Fibroblast of lung (primary cell): ENCODE measurements around the gene E2F1. TPM values are rescaled to one million over a fixed set of nuclear protein-coding genes. Genes with fewer than 3 reads are reported as not detected.

ENCODE experiments used
- DNase-seq, 2 donors: peaks; one replicate each; pipeline versions ENCODE4 v3.0.0 to v3.0.0-alpha.2; 2010; ENCODE audit warnings: low read depth in 2 of 2
- H2AFZ ChIP-seq: 2 replicates; pipeline ENCODE4 v1.5.1; 2012; ENCODE audit warnings: low read length, control low read depth, inconsistent platforms
- H3K27ac ChIP-seq: 2 replicates; pipeline ENCODE4 v1.5.1; 2011; ENCODE audit warnings: low read length, control low read depth; ENCODE audit not compliant: insufficient read depth
- H3K27me3 ChIP-seq: 2 replicates; pipeline ENCODE4 v1.5.1; 2011; ENCODE audit warnings: mild to moderate bottlenecking, low read length; ENCODE audit not compliant: control insufficient read depth, insufficient read depth
- H3K36me3 ChIP-seq: 2 replicates; pipeline ENCODE4 v1.5.1; 2011; ENCODE audit warnings: low read length; ENCODE audit not compliant: control insufficient read depth, insufficient read depth
- H3K4me1 ChIP-seq: 2 replicates; pipeline ENCODE4 v1.5.1; 2011; ENCODE audit warnings: low read length; ENCODE audit not compliant: control insufficient read depth, insufficient read depth; ENCODE audit errors: extremely low read depth
- H3K4me2 ChIP-seq: 2 replicates; pipeline ENCODE4 v1.5.1; 2011; ENCODE audit warnings: low read length, control low read depth; ENCODE audit not compliant: insufficient read depth; ENCODE audit errors: extremely low read depth
- H3K4me3 ChIP-seq, 4 experiments: fragments of 200-600 bp in 1 of 4; sonication (generic) in 1 of 4; replicated peaks in 1 of 4; 2 replicates each; pipeline ENCODE4 v1.5.1; 2011 to 2016; ENCODE audit warnings: low read length in 4 of 4, low read depth in 3 of 4, mild to moderate bottlenecking in 3 of 4, control low read depth in 2 of 4, inconsistent platforms in 1 of 4, mixed read lengths in 1 of 4; ENCODE audit not compliant: insufficient read depth in 1 of 4; ENCODE audit errors: control extremely low read depth in 1 of 4
- H3K79me2 ChIP-seq: 2 replicates; pipeline ENCODE4 v1.5.1; 2012; ENCODE audit warnings: mild to moderate bottlenecking, low read length, inconsistent platforms; ENCODE audit not compliant: control insufficient read depth, insufficient read depth
- H3K9ac ChIP-seq: 2 replicates; pipeline ENCODE4 v1.5.1; 2011; ENCODE audit warnings: mild to moderate bottlenecking, low read length, control low read depth; ENCODE audit not compliant: insufficient read depth
- H3K9me3 ChIP-seq: 2 replicates; pipeline ENCODE4 v1.5.1; 2012; ENCODE audit warnings: low read depth, low read length; ENCODE audit not compliant: control insufficient read depth, insufficient read depth
- H4K20me1 ChIP-seq: 2 replicates; pipeline ENCODE4 v1.5.1; 2011; ENCODE audit warnings: low read length; ENCODE audit not compliant: control insufficient read depth, insufficient read depth; ENCODE audit errors: extremely low read depth
- EZH2 ChIP-seq: IDR thresholded peaks from 2 replicates; pipeline ENCODE4 v1.5.1; 2012; ENCODE audit warnings: low read length, control low read depth, mild to moderate bottlenecking; ENCODE audit errors: missing control alignments
- polyA plus RNA-seq, 2 donors: library from polyadenylated mRNA; depleted of rRNA in 1 of 2; stranded (reverse) in 1 of 2; unstranded in 1 of 2; fragments of >200 nt; gene quantifications; 2 replicates each; pipeline ENCODE4 v1.2.1, GENCODE V29; 2011 to 2012; ENCODE audit warnings: missing spikeins in 1 of 2
- total RNA-seq: library from RNA; depleted of rRNA; stranded (reverse); fragments of >200 nt; gene quantifications from 2 replicates; pipeline ENCODE4 v1.2.1, GENCODE V29; 2014
- TF ChIP-seq, protein P1 (sequence below), 2 donors: IDR thresholded peaks in 1 of 2; conservative IDR thresholded peaks in 1 of 2; 1 replicate in 1 of 2; 2 replicates in 1 of 2; pipeline ENCODE4 v1.5.1; 2011 to 2012; ENCODE audit warnings: low read length in 2 of 2, control low read depth in 1 of 2, inconsistent platforms in 1 of 2, low read depth in 1 of 2, mild to moderate bottlenecking in 1 of 2

Gene E2F1
- total and polyA plus RNA-seq, 2 donors (not counting 1 experiment from before 2014, with no cell fraction given) = 2.1 to 3.5 TPM

DNA sequence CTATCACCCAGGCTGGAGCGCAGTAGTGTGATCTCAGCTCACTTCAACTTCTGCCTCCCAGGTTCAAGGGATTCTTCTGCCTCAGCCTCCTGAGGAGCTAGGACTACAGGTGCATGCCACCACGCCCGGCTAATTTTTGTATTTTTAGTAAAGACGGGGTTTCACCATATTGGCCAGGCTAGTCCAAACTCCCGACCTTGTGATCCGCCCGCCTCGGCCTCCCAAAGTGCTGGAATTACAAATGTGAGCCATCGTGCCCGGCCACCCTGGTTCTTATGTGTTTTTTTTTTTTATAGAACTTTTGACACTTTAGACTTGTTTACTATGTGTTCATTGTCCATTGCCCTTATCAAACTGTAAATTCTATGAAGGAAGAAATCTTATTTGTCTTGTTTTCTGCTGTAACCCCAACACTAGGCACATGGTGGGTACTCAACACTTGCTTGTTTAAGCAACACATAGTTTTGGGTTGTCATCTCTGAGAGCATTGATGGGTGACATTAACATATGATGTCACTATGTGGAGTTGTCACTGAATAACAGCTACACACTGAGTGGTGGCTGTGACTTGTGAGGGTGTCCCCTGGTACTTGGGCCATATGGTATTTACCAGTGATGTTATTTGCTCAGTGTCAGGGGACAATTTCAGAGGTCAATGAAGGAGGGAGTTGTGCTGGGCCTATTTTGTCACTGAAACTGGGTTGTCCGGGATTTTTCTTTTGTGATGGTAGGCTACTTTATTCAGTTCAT is 35.4 kb upstream of the E2F1 start:
- no peaks in the 10 kb centered on the region for H3K27me3 ChIP-seq
- H2AFZ ChIP-seq = no peak overlapping the region

DNA sequence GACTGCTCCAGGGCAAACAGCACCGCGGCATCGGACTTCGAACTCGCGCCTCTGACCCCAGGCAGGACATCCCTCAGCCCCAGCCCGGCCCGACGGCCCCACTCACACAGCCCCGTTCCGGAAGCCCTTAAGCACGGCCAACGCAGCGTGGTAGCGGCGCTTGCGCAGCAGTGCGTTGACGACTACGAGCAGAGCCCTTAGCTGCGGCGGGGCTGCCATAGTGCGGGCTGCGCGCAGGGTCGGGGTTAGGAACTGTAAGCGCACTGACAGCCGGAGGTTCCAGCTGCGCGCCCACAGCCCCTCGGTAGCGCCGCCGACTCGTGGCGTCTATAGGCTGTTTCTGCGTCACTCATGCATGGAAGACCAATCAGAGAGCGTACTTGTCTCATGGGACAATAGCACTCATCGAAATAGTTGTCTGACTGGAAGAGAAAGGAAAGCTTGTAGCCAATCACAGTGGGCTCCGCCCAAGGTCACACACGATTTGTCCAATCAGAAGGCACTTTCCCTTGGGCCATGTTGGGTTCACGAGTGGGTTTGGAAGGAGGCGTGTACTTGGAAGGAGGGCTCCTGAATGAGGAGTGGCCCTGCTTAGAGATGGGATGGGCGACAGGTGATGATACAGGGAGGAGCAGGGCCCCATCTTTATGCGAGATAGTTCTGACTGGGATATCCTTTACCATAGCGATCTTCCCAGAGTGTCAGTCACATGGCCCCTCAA is 34.0 kb upstream of the E2F1 start, which contains the start of gene PXMP4:
TSS of gene PXMP4 (minus strand) at position 322 of the 721 bp plus-strand sequence. CDS start at position 219, 103 bp downstream.
- Histone ChIP-seq H2AFZ (peak within 1 kb of the TSS; percentile 97), H3K36me3 (no peaks in the 10 kb centered on the region), H3K4me2 (peak within 1 kb of the TSS; percentile 89), H3K9me3 (no peaks in the 10 kb centered on the region), H3K4me3 (peak within 1 kb of the TSS; percentile 71 to 80 (median 78)), H3K4me1 (peaks cover 6% of the 10 kb centered on the region), H3K79me2 (peaks cover 1% of the 10 kb centered on the region), H3K9ac (peak within 1 kb of the TSS; percentile 58), H3K27ac (peak within 1 kb of the TSS; percentile 70), H3K27me3 (no peaks in the 10 kb centered on the region), H4K20me1 (no peaks in the 10 kb centered on the region)
- TF ChIP-seq EZH2 = no peak
- TF ChIP-seq, protein P1, sequence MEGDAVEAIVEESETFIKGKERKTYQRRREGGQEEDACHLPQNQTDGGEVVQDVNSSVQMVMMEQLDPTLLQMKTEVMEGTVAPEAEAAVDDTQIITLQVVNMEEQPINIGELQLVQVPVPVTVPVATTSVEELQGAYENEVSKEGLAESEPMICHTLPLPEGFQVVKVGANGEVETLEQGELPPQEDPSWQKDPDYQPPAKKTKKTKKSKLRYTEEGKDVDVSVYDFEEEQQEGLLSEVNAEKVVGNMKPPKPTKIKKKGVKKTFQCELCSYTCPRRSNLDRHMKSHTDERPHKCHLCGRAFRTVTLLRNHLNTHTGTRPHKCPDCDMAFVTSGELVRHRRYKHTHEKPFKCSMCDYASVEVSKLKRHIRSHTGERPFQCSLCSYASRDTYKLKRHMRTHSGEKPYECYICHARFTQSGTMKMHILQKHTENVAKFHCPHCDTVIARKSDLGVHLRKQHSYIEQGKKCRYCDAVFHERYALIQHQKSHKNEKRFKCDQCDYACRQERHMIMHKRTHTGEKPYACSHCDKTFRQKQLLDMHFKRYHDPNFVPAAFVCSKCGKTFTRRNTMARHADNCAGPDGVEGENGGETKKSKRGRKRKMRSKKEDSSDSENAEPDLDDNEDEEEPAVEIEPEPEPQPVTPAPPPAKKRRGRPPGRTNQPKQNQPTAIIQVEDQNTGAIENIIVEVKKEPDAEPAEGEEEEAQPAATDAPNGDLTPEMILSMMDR (conservative IDR thresholded peaks at IDR 0.05 in 1 of 2, IDR thresholded peaks at IDR 0.05 in 1 of 2; ENCODE audit: low read depth in 1 of 2, low read length in 2 of 2) = no peak
- peak; percentile 99 for DNase-seq

More for the DNA sequence above, 35.4 kb upstream of the E2F1 start:
- Histone ChIP-seq H3K4me2 (no peak overlapping the region), H3K4me3 (no peak overlapping the region), H3K9ac (no peak overlapping the region), H3K27ac (no peak overlapping the region), H3K4me1 (peaks cover 6% of the 10 kb centered on the region), H4K20me1 (no peaks in the 10 kb centered on the region), H3K36me3 (no peaks in the 10 kb centered on the region), H3K9me3 (no peaks in the 10 kb centered on the region), H3K79me2 (peaks cover 1% of the 10 kb centered on the region)
- TF ChIP-seq, protein P1 (conservative IDR thresholded peaks at IDR 0.05 in 1 of 2, IDR thresholded peaks at IDR 0.05 in 1 of 2; ENCODE audit: low read depth in 1 of 2, low read length in 2 of 2) = no peak
- TF ChIP-seq EZH2 = no peak
- DNase-seq = no peak

DNA sequence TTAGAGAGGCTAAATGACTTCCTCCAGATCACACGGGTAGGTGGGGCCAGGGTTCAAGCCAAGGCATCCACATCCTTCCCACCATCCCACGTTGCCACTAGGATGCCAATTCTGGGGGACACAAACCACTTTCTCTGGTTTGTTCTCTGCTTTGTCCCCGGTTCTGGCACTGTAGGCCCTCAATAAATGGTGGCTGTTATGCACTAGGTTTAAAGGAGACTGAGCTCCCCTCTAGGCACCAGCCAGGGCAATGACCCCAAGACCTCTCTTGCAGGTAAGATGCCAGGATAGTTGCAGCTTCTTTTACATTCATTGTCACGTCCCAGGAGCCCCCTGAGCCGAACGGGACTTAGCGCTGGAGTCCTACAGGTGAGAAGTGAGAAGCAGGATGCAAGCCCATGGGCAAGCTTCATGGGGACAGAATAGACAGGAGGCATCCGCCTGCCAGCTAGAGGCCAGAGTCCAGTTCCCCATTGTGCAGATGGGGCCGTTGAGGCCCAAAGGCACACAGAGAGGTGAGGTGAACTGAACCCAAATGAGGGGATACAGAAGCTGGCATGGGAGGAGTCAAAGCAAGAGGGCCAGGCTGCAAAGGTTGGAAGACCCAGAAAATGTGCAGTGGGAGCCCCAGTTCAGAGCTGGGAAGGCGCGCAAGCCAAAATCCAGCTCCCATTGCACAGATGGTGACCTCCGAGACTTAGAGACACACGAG is 33.2 kb upstream of the E2F1 start:
- peak overlapping the region; percentile 89 for H3K4me2 ChIP-seq
- TF ChIP-seq, protein P1 (conservative IDR thresholded peaks at IDR 0.05 in 1 of 2, IDR thresholded peaks at IDR 0.05 in 1 of 2; ENCODE audit: low read depth in 1 of 2, low read length in 2 of 2) = no peak
- H3K9me3 ChIP-seq = no peaks in the 10 kb centered on the region
- peak overlapping the region; percentile 70 for H3K27ac ChIP-seq
- peaks cover 6% of the 10 kb centered on the region for H3K4me1 ChIP-seq
- H3K4me3 ChIP-seq = peak overlapping the region; percentile 71 to 80 (median 78)
- H3K36me3 ChIP-seq = no peaks in the 10 kb centered on the region
- peaks cover 1% of the 10 kb centered on the region for H3K79me2 ChIP-seq
- H4K20me1 ChIP-seq = no peaks in the 10 kb centered on the region
- no peak for DNase-seq
- H3K9ac ChIP-seq = peak overlapping the region; percentile 58
- H3K27me3 ChIP-seq = no peaks in the 10 kb centered on the region
- peak overlapping the region; percentile 92 for H2AFZ ChIP-seq
